Vagina (tissue), 2 donors: Measurements from ENCODE around the gene BTG1. TPM values are rescaled to one million over a fixed set of nuclear protein-coding genes. Genes with fewer than 3 reads are reported as not detected.
A peak's percentile ranks its signal among the peaks of the same experiment; 100 is the strongest.

ENCODE experiments used
- DNase-seq, 2 donors: peaks; one replicate each; pipeline ENCODE4 v3.0.0-alpha.2; 2017; ENCODE audit errors: extremely low spot score in 2 of 2
- H3K27ac ChIP-seq: fragments of 200-600 bp; sonication (generic); one replicate; pipeline ENCODE4 v1.5.1; 2019
- H3K27me3 ChIP-seq: fragments of 200-600 bp; sonication (generic); one replicate; pipeline ENCODE4 v1.5.1; 2019
- H3K36me3 ChIP-seq, 2 donors: fragments of 200-600 bp; sonication (generic); one replicate each; pipeline ENCODE4 v1.5.1; 2017 to 2019
- H3K4me1 ChIP-seq: fragments of 200-600 bp; sonication (generic); one replicate; pipeline ENCODE4 v1.5.1; 2019
- H3K4me3 ChIP-seq, 2 donors: fragments of 200-600 bp; sonication (generic); 1 replicate in 1 of 2; 2 replicates in 1 of 2; pipeline ENCODE4 v1.5.1; 2016 to 2019
- H3K9me3 ChIP-seq: fragments of 200-600 bp; sonication (generic); one replicate; pipeline ENCODE4 v1.5.1; 2019
- POLR2A ChIP-seq, 2 donors: fragments of 450-650 bp; IDR thresholded peaks; one replicate each; pipeline ENCODE4 v1.6.1; 2017; ENCODE audit warnings: antibody characterized with exemption in 2 of 2, mild to moderate bottlenecking in 2 of 2, moderate library complexity in 2 of 2
- POLR2AphosphoS5 ChIP-seq, 2 donors: sonication (generic); formaldehyde crosslinking; IDR thresholded peaks; one replicate each; pipeline ENCODE4 v1.9.0; 2017; ENCODE audit warnings: antibody characterized with exemption in 2 of 2, mild to moderate bottlenecking in 2 of 2, low read depth in 1 of 2; ENCODE audit not compliant: insufficient read depth in 1 of 2
- intact Hi-C: fragments of 100-400 bp; cut with DNase I; formaldehyde crosslinking; loops from one replicate; pipeline ENCODE4 v1.15.1; 2023
- total RNA-seq: library from RNA; depleted of rRNA; stranded (reverse); fragments of >200 nt; gene quantifications from one replicate; pipeline ENCODE4 v1.2.3, GENCODE V29; 2016
- TF ChIP-seq, protein P1 (sequence below), 3 experiments: fragments of 450-650 bp in 2 of 3; fragments of 200-600 bp in 1 of 3; sonication (generic) in 1 of 3; IDR thresholded peaks; one replicate each; pipeline ENCODE4 v1.5.1; 2017 to 2019; ENCODE audit warnings: antibody characterized with exemption in 3 of 3, mild to moderate bottlenecking in 2 of 3, moderate library complexity in 2 of 3

The BTG1 gene
- total RNA-seq, 1 donor from 2014 or later, result 73.7 TPM

- peak overlapping the region; percentile 84 to 85 for H3K4me3 ChIP-seq
- no peak for TF ChIP-seq POLR2A (IDR thresholded peaks at IDR 0.05)
- TF ChIP-seq POLR2AphosphoS5 (IDR thresholded peaks at IDR 0.05; ENCODE audit: insufficient read depth in 1 of 2, low read depth in 1 of 2), result no peak
- TF ChIP-seq, protein P1, sequence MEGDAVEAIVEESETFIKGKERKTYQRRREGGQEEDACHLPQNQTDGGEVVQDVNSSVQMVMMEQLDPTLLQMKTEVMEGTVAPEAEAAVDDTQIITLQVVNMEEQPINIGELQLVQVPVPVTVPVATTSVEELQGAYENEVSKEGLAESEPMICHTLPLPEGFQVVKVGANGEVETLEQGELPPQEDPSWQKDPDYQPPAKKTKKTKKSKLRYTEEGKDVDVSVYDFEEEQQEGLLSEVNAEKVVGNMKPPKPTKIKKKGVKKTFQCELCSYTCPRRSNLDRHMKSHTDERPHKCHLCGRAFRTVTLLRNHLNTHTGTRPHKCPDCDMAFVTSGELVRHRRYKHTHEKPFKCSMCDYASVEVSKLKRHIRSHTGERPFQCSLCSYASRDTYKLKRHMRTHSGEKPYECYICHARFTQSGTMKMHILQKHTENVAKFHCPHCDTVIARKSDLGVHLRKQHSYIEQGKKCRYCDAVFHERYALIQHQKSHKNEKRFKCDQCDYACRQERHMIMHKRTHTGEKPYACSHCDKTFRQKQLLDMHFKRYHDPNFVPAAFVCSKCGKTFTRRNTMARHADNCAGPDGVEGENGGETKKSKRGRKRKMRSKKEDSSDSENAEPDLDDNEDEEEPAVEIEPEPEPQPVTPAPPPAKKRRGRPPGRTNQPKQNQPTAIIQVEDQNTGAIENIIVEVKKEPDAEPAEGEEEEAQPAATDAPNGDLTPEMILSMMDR (IDR thresholded peaks at IDR 0.05), result no peak
- H3K27ac ChIP-seq, result peak overlapping the region; percentile 100
- H3K4me1 ChIP-seq, result no peaks in the 10 kb centered on the region
- no peak for DNase-seq
- H3K27me3 ChIP-seq, result no peaks in the 10 kb centered on the region
- H3K36me3 ChIP-seq, result peaks cover under 1 to 32% of the 10 kb centered on the region in 2 donors
- no peaks in the 10 kb centered on the region for H3K9me3 ChIP-seq
- intact Hi-C loops, result loop anchor here (5.0 to 10.0 kb wide), 3 partner anchors 97 to 419 kb away; no protein-coding TSS in a partner anchor
Observed at GRCh38 chr12:92145481-92145730, 240 bp downstream of the BTG1 start.

GRCh38 chr12:92144631-92145480 is 790 bp downstream of the BTG1 start:
- Histone ChIP-seq H3K4me1 (peaks cover 2% of the 10 kb centered on the region), H3K4me3 (peak overlapping the region; percentile 84 to 85), H3K9me3 (no peaks in the 10 kb centered on the region), H3K27me3 (no peaks in the 10 kb centered on the region), H3K36me3 (peaks cover 4 to 32% of the 10 kb centered on the region in 2 donors), H3K27ac (peak overlapping the region; percentile 100)
- peak in 1 of 2 donors; percentile 90 for DNase-seq
- TF ChIP-seq, protein P1 (IDR thresholded peaks at IDR 0.05), result no peak
- TF ChIP-seq POLR2AphosphoS5 (IDR thresholded peaks at IDR 0.05; ENCODE audit: insufficient read depth in 1 of 2, low read depth in 1 of 2), result peak in 1 of 2 donors; percentile 74
- intact Hi-C loops, result loop anchor here (5.0 to 10.0 kb wide), 3 partner anchors 97 to 420 kb away; no protein-coding TSS in a partner anchor

DNA sequence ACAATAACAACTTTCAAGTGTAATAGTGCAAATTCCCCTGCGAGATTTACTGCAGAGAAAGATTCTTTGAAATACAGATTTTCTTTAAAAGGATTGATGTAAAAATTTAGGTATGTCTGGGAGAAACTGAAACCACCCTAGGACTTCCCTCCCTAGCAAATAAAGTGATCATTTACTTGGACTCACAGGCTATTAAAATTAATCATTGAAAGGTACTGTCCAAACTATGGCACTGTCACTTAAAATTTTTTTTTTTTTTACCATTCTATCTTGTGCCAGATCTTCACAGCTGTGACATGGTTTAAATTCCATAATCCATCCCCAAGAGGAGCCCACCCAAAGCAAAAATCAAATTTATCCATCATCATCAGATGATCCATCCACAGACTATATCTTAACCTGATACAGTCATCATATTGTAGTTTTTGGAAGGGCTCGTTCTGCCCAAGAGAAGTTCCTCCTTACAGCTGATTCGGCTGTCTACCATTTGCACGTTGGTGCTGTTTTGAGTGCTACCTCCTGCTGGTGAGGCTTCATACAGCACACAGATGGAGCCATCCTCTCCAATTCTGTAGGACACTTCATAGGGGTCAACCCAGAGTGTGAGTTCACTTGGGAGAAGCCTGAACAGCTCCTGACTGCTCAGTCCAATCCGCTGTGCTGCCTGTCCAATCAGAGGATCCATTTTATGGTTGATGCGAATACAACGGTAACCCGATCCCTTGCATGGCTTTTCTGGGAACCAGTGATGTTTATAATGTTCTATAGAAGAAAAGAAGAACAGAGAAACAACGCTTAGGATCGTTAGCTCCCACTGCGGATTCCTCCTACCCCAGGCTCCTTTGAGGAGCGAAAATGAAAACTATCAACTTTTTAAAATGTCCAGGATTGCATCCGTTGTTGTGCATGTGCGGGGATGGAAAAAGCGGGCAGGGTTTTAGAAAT is 1.7 kb downstream of the BTG1 start:
- peaks cover 5% of the 10 kb centered on the region for H3K4me1 ChIP-seq
- DNase-seq, result peak in 1 of 2 donors; percentile 91
- H3K27ac ChIP-seq, result peak overlapping the region; percentile 100
- H3K9me3 ChIP-seq, result no peaks in the 10 kb centered on the region
- H3K36me3 ChIP-seq, result peaks cover 4 to 32% of the 10 kb centered on the region in 2 donors
- TF ChIP-seq, protein P1 (IDR thresholded peaks at IDR 0.05), result peak; percentile 20 to 88 (median 32)
- no peak for TF ChIP-seq POLR2AphosphoS5 (IDR thresholded peaks at IDR 0.05; ENCODE audit: insufficient read depth in 1 of 2, low read depth in 1 of 2)
- peak in 1 of 2 donors; percentile 20 for TF ChIP-seq POLR2A (IDR thresholded peaks at IDR 0.05)
- intact Hi-C loops, result loop anchor here (10.0 kb wide), 2 partner anchors 329 to 421 kb away; no protein-coding TSS in a partner anchor
- peak overlapping the region; percentile 84 to 85 for H3K4me3 ChIP-seq
- no peaks in the 10 kb centered on the region for H3K27me3 ChIP-seq

- no peaks in the 10 kb centered on the region for H3K27me3 ChIP-seq
- peak overlapping the region; percentile 100 for H3K27ac ChIP-seq
- no peak for DNase-seq
- no peaks in the 10 kb centered on the region for H3K9me3 ChIP-seq
- peaks cover 4 to 32% of the 10 kb centered on the region in 2 donors for H3K36me3 ChIP-seq
- H3K4me1 ChIP-seq, result peaks cover 12% of the 10 kb centered on the region
- intact Hi-C loops, result loop anchor here (10.0 kb wide), 2 partner anchors 328 to 422 kb away; no protein-coding TSS in a partner anchor
- TF ChIP-seq POLR2A (IDR thresholded peaks at IDR 0.05) (no peak), POLR2AphosphoS5 (IDR thresholded peaks at IDR 0.05; ENCODE audit: insufficient read depth in 1 of 2, low read depth in 1 of 2) (no peak)
- TF ChIP-seq, protein P1 (IDR thresholded peaks at IDR 0.05), result no peak
- peak overlapping the region; percentile 84 to 85 for H3K4me3 ChIP-seq
Observed at GRCh38 chr12:92143258-92143657, 2.4 kb downstream of the BTG1 start.
